Trophoblast cell (in vitro differentiated cells and primary cell): ENCODE data around the gene RTKN2.
A peak's percentile ranks its signal among the peaks of the same experiment; 100 is the strongest.
"Not testable (repeated sequence)": the region's sequence is repeated elsewhere in the genome, so short reads cannot be mapped to it uniquely, and the experiment has no call there.

ENCODE experiments used
- DNase-seq, 2 donors: peaks; one replicate each; pipeline ENCODE4 v3.0.0-alpha.2; 2016
- H2AFZ ChIP-seq: 2 replicates; pipeline ENCODE4 v1.6.1; 2013; ENCODE audit warnings: low read length, moderate library complexity, mild to moderate bottlenecking; ENCODE audit not compliant: insufficient read depth, poor library complexity
- H2AK5ac ChIP-seq: 2 replicates; pipeline ENCODE4 v1.6.1; 2013; ENCODE audit warnings: mild to moderate bottlenecking, low read length
- H2BK120ac ChIP-seq: 2 replicates; pipeline ENCODE4 v1.6.1; 2013; ENCODE audit warnings: low read length, mild to moderate bottlenecking, moderate library complexity; ENCODE audit not compliant: insufficient read depth, poor library complexity
- H2BK12ac ChIP-seq: 2 replicates; pipeline ENCODE4 v1.6.1; 2013; ENCODE audit warnings: mild to moderate bottlenecking, low read length, moderate library complexity
- H2BK5ac ChIP-seq: 2 replicates; pipeline ENCODE4 v1.6.1; 2013; ENCODE audit warnings: low read length, low read depth, moderate library complexity, mild to moderate bottlenecking; ENCODE audit not compliant: poor library complexity
- H3K14ac ChIP-seq: 2 replicates; pipeline ENCODE4 v1.6.1; 2013; ENCODE audit warnings: mild to moderate bottlenecking, low read length
- H3K18ac ChIP-seq: 2 replicates; pipeline ENCODE4 v1.6.1; 2013; ENCODE audit warnings: mild to moderate bottlenecking, low read length
- H3K23ac ChIP-seq: 2 replicates; pipeline ENCODE4 v1.6.1; 2013; ENCODE audit warnings: low read length
- H3K27ac ChIP-seq: 2 replicates; pipeline ENCODE4 v1.5.1; 2013; ENCODE audit warnings: low read depth, mild to moderate bottlenecking, inconsistent platforms, low read length, moderate library complexity
- H3K27me3 ChIP-seq: 2 replicates; pipeline ENCODE4 v1.6.1; 2013; ENCODE audit warnings: inconsistent platforms, mild to moderate bottlenecking, low read length, moderate library complexity; ENCODE audit not compliant: insufficient read depth
- H3K36me3 ChIP-seq, 2 experiments: 1 replicate in 1 of 2; 2 replicates in 1 of 2; pipeline ENCODE4 v1.6.1; 2013; ENCODE audit warnings: low read length in 2 of 2, mild to moderate bottlenecking in 2 of 2, moderate library complexity in 1 of 2; ENCODE audit not compliant: insufficient read depth in 2 of 2, control insufficient read depth in 1 of 2
- H3K4ac ChIP-seq: 2 replicates; pipeline ENCODE4 v1.6.1; 2013; ENCODE audit warnings: low read depth, mild to moderate bottlenecking, low read length, moderate library complexity
- H3K4me1 ChIP-seq, 2 experiments: 1 replicate in 1 of 2; 2 replicates in 1 of 2; pipeline ENCODE4 v1.6.1; 2013; ENCODE audit warnings: low read length in 2 of 2, mild to moderate bottlenecking in 2 of 2, moderate library complexity in 1 of 2; ENCODE audit not compliant: insufficient read depth in 2 of 2, control insufficient read depth in 1 of 2
- H3K4me2 ChIP-seq: 2 replicates; pipeline ENCODE4 v1.6.1; 2013; ENCODE audit warnings: inconsistent platforms, mild to moderate bottlenecking, low read length, moderate library complexity
- H3K4me3 ChIP-seq: 2 replicates; pipeline ENCODE4 v1.5.1; 2013; ENCODE audit warnings: mild to moderate bottlenecking, low read depth, low read length, inconsistent platforms
- H3K79me1 ChIP-seq: one replicate; pipeline ENCODE4 v1.6.1; 2013; ENCODE audit warnings: low read length
- H3K79me2 ChIP-seq: 2 replicates; pipeline ENCODE4 v1.6.1; 2013; ENCODE audit warnings: low read length, mild to moderate bottlenecking; ENCODE audit not compliant: control insufficient read depth, insufficient read depth, poor library complexity
- H3K9ac ChIP-seq: 2 replicates; pipeline ENCODE4 v1.6.1; 2013; ENCODE audit warnings: mild to moderate bottlenecking, low read length
- H3K9me3 ChIP-seq: 2 replicates; pipeline ENCODE4 v1.6.1; 2013; ENCODE audit warnings: low read depth, mild to moderate bottlenecking, control low read depth, inconsistent platforms, low read length; ENCODE audit not compliant: insufficient read depth
- H4K12ac ChIP-seq: 2 replicates; pipeline ENCODE4 v1.6.1; 2013; ENCODE audit warnings: low read depth, mild to moderate bottlenecking, low read length, moderate library complexity
- H4K8ac ChIP-seq: 2 replicates; pipeline ENCODE4 v1.6.1; 2013; ENCODE audit warnings: low read depth, mild to moderate bottlenecking, low read length, moderate library complexity
- H4K91ac ChIP-seq: one replicate; pipeline ENCODE4 v1.6.1; 2013; ENCODE audit warnings: low read depth, mild to moderate bottlenecking, low read length, moderate library complexity
- WGBS: extraction: QIAGEN DNeasy Blood & Tissue Kit; methylation state at CpG from one replicate; pipeline ENCODE4 v1.1.7; 2013; ENCODE audit warnings: missing lambda C conversion rate; ENCODE audit not compliant: insufficient read length, insufficient coverage; ENCODE audit errors: extremely low coverage; 5-methylcytosine and 5-hydroxymethylcytosine counted together

RTKN2 gene

DNA sequence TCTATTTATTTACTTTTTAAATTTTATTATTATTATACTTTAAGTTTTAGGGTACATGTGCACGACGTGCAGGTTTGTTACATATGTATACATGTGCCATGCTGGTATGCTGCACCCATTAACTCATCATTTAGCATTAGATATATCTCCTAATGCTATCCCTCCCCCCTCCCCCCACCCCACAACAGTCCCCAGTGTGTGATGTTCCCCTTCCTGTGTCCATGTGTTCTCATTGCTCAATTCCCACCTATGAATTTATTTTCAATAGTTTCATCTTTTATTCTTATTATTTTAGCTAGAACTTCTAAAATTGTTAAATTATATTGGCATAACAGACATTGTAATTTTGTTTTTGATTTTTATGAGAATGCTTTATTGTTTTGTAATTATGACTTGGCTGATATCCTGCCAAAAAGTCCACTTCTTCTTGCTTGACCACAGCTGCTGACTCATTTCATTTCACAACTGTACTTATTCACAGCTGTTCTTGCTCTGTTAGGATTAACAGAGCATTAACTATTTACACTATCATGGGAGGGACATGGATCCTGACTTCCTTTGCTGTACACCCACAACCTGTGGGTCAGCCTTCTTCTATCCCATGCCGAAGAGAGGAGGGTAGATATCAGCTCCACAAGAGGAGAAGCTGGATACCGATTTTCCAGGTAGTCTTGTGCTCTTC is 25.5 kb downstream of the RTKN2 start:
- not testable (repeated sequence) for H3K18ac ChIP-seq, H2AFZ ChIP-seq, H2AK5ac ChIP-seq, H3K27me3 ChIP-seq, H4K12ac ChIP-seq, H3K79me1 ChIP-seq, H3K4me2 ChIP-seq, H2BK5ac ChIP-seq, H3K36me3 ChIP-seq, H4K91ac ChIP-seq, H3K79me2 ChIP-seq, H3K9me3 ChIP-seq, H3K23ac ChIP-seq, H3K4ac ChIP-seq, H3K4me3 ChIP-seq, H3K4me1 ChIP-seq, H3K9ac ChIP-seq
- Histone ChIP-seq H3K14ac (peak overlapping the region; percentile 25), H2BK12ac (peak overlapping the region; percentile 30), H3K27ac (peak overlapping the region; percentile 20), H4K8ac (peak overlapping the region; percentile 23), H2BK120ac (peak overlapping the region; percentile 3)
- no CpG with 5 or more reads among the region's 4 CpGs for WGBS
- DNase-seq: peak; percentile 23 to 62

DNA sequence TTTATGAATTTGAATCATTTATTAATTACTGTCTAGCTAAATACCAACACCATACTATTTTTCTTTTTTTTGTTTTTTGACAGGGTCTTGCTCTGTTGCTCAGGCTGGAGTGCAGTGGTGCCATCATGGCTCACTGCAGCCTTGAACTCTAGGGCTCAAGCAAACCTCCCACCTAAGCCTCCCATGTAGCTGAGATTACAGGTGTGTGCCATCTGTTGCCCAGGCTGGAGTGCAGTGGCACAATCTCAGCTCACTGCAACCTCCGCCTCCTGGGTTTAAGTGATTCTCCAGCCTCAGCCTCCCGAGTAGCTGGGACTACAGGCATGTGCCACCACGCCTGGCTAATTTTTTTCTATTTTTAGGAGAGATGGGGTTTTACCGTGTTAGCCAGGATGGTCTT is 27.1 kb downstream of the RTKN2 start:
- H2BK12ac ChIP-seq, H3K4ac ChIP-seq, H3K27me3 ChIP-seq, H3K23ac ChIP-seq, H2BK120ac ChIP-seq, H3K79me2 ChIP-seq, H4K12ac ChIP-seq, H3K79me1 ChIP-seq, DNase-seq, H4K8ac ChIP-seq, H3K36me3 ChIP-seq, H3K18ac ChIP-seq, H3K9ac ChIP-seq, H3K4me3 ChIP-seq, H3K9me3 ChIP-seq, H3K14ac ChIP-seq, H2AK5ac ChIP-seq, H3K4me1 ChIP-seq, H3K4me2 ChIP-seq, H3K27ac ChIP-seq, H2BK5ac ChIP-seq, H2AFZ ChIP-seq, H4K91ac ChIP-seq: not testable (repeated sequence)
- no CpG with 5 or more reads among the region's 4 CpGs for WGBS

GRCh38 chr10:62239994-62240393 is 28.6 kb downstream of the RTKN2 start:
- Histone ChIP-seq H3K4me1 (peaks cover 0 to 3% of the 10 kb centered on the region in 2 experiments), H3K27me3 (no peaks in the 10 kb centered on the region), H3K4me3 (no peak overlapping the region), H2AFZ (no peak overlapping the region), H3K14ac (no peak overlapping the region), H3K4ac (no peak overlapping the region), H3K79me1 (no peaks in the 10 kb centered on the region), H2BK5ac (no peak overlapping the region), H3K79me2 (no peaks in the 10 kb centered on the region), H4K91ac (no peak overlapping the region), H3K36me3 (no peaks in the 10 kb centered on the region), H3K9ac (no peak overlapping the region), H3K9me3 (no peaks in the 10 kb centered on the region), H2AK5ac (no peak overlapping the region), H4K12ac (no peak overlapping the region), H3K18ac (no peak overlapping the region), H2BK120ac (no peak overlapping the region), H3K23ac (no peak overlapping the region), H4K8ac (no peak overlapping the region), H3K4me2 (no peak overlapping the region), H3K27ac (no peak overlapping the region), H2BK12ac (no peak overlapping the region)
- no CpG with 5 or more reads among the region's 5 CpGs for WGBS
- no peak for DNase-seq

GRCh38 chr10:62238880-62239279 is 29.8 kb downstream of the RTKN2 start:
- Histone ChIP-seq H2BK5ac (no peak overlapping the region), H2BK12ac (no peak overlapping the region), H3K14ac (no peak overlapping the region), H3K36me3 (no peaks in the 10 kb centered on the region), H3K4me2 (no peak overlapping the region), H3K9me3 (no peaks in the 10 kb centered on the region), H3K4me3 (no peak overlapping the region), H3K4me1 (peaks cover 2 to 6% of the 10 kb centered on the region in 2 experiments), H3K27ac (no peak overlapping the region), H3K79me1 (no peaks in the 10 kb centered on the region), H3K79me2 (no peaks in the 10 kb centered on the region), H3K9ac (no peak overlapping the region), H3K18ac (no peak overlapping the region), H4K91ac (no peak overlapping the region), H3K23ac (no peak overlapping the region), H4K8ac (no peak overlapping the region), H2AK5ac (no peak overlapping the region), H2BK120ac (no peak overlapping the region), H4K12ac (no peak overlapping the region), H2AFZ (no peak overlapping the region), H3K4ac (no peak overlapping the region), H3K27me3 (no peaks in the 10 kb centered on the region)
- no CpG with 5 or more reads among the region's 1 CpG for WGBS
- no peak for DNase-seq
